HUES48 (cell line): ENCODE data around the gene DIAPH3.

Experiments
- H3K27ac ChIP-seq: one replicate; pipeline ENCODE4 v1.7.0; 2013; ENCODE audit warnings: low read depth, low read length, inconsistent platforms
- H3K27me3 ChIP-seq: 2 replicates; pipeline ENCODE4 v1.6.1; 2013; ENCODE audit warnings: mild to moderate bottlenecking, low read length; ENCODE audit not compliant: control insufficient read depth, insufficient read depth
- H3K36me3 ChIP-seq: 2 replicates; pipeline ENCODE4 v1.6.1; 2013; ENCODE audit warnings: low read length; ENCODE audit not compliant: control insufficient read depth, insufficient read depth
- H3K4me1 ChIP-seq: 2 replicates; pipeline ENCODE4 v1.6.1; 2013; ENCODE audit warnings: mild to moderate bottlenecking, low read length; ENCODE audit not compliant: control insufficient read depth, insufficient read depth
- H3K4me3 ChIP-seq: 2 replicates; pipeline ENCODE4 v1.5.1; 2013; ENCODE audit warnings: mild to moderate bottlenecking, low read depth, low read length
- H3K9ac ChIP-seq: 2 replicates; pipeline ENCODE4 v1.6.1; 2013; ENCODE audit warnings: mild to moderate bottlenecking, low read depth, low read length, moderate library complexity
- H3K9me3 ChIP-seq: 2 replicates; pipeline ENCODE4 v1.6.1; 2013; ENCODE audit warnings: low read length; ENCODE audit not compliant: control insufficient read depth, insufficient read depth

DIAPH3 gene

DNA sequence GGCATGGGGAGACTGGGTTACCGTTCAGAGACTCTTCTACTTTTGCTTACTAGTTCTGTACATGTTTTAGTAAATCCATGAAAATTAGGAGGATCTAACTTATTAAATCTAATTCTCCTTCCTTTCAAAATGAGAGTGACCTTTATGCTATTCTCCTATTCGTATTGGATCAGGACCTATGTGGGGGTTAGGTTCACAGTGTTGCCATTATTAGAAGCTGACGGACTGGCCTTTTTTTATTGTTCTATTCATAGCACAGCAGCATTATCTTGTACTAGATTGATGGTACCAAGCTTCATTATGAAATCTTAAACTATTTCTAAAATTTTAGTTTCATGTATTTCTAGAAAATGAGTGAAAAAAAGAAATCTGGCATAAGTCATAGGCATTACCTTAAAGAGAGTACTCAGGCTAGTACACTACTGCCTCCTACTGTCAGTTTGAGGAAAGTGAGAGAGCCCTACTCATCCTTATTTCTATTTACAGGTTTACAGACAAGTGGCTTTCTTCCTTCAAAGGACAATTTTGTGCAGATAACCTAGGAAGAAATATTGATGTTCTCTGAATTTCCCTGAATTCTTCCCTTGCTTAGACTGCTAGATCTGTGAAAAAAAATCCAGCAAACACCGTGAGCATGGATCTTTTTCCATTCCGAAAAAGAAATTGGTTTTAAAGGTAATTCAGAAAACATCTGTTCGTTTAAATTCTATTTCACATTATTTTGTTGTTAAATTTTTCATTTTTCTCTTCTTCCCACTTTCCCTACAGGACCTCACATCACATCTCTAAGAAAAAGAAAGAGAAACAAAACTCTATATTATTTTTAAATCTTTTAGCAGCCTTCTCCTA, 485.5 kb downstream of the DIAPH3 start:
- Histone ChIP-seq H3K36me3 (no peaks in the 10 kb centered on the region), H3K27ac (no peak overlapping the region), H3K27me3 (no peaks in the 10 kb centered on the region), H3K4me3 (no peak overlapping the region), H3K9me3 (no peaks in the 10 kb centered on the region), H3K9ac (no peak overlapping the region), H3K4me1 (peaks cover 21% of the 10 kb centered on the region)

DNA sequence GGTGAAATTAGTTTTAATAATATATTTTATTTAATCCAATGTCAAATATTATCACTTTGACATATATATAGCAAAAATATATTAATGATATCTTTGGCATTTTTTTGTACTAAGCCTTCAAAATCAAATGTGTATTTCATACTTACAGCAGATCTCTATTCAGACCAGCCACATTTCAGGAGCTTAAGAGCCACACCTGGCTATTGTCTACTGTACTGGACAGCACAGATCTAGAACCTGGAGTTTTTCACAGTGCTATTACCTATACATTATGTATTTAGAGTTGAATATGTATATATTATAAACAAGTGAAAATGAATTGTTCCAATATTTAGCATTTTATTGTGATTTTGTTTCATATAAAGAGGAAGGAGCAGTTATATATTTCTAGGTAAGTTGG, 486.3 kb downstream of the DIAPH3 start:
- Histone ChIP-seq H3K27me3 (no peaks in the 10 kb centered on the region), H3K27ac (no peak overlapping the region), H3K9ac (no peak overlapping the region), H3K9me3 (no peaks in the 10 kb centered on the region), H3K36me3 (no peaks in the 10 kb centered on the region), H3K4me1 (peaks cover 24% of the 10 kb centered on the region), H3K4me3 (no peak overlapping the region)

GRCh38 chr13:59674616-59675015, 489.1 kb downstream of the DIAPH3 start:
- H3K4me1 ChIP-seq: peaks cover 30% of the 10 kb centered on the region
- no peak overlapping the region for H3K9ac ChIP-seq
- H3K4me3 ChIP-seq: no peak overlapping the region
- H3K36me3 ChIP-seq: no peaks in the 10 kb centered on the region
- no peaks in the 10 kb centered on the region for H3K27me3 ChIP-seq
- H3K9me3 ChIP-seq: no peaks in the 10 kb centered on the region
- H3K27ac ChIP-seq: no peak overlapping the region

- no peaks in the 10 kb centered on the region for H3K9me3 ChIP-seq
- peaks cover 23% of the 10 kb centered on the region for H3K4me1 ChIP-seq
- H3K27me3 ChIP-seq: no peaks in the 10 kb centered on the region
- no peak overlapping the region for H3K27ac ChIP-seq
- no peak overlapping the region for H3K9ac ChIP-seq
- H3K4me3 ChIP-seq: no peak overlapping the region
- no peaks in the 10 kb centered on the region for H3K36me3 ChIP-seq
These were observed 490.4 kb downstream of the DIAPH3 start for GRCh38 chr13:59673286-59673685.

DNA sequence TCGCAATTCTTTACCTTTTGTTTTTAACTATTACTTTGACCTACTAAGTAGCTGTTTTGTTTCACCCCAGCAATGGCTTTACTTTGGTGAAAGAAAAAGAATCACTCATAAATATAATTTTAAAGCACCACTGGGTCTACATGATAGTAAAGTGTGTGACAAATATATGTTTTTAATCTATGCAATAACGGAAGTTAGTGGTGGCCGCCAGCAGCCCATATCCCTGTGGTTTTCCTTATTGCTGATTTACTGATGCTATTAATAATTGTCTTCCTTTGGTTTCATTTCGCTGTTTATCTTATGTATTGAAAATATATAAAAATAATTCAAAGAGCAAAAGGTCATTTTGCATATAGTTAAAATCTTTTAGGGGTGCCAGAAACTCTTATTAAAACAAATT, 491.3 kb downstream of the DIAPH3 start:
- Histone ChIP-seq H3K9me3 (no peaks in the 10 kb centered on the region), H3K27ac (no peak overlapping the region), H3K9ac (no peak overlapping the region), H3K27me3 (no peaks in the 10 kb centered on the region), H3K4me1 (peaks cover 17% of the 10 kb centered on the region), H3K4me3 (no peak overlapping the region), H3K36me3 (no peaks in the 10 kb centered on the region)

GRCh38 chr13:59671881-59672280, 491.8 kb downstream of the DIAPH3 start:
- Histone ChIP-seq H3K27me3 (no peaks in the 10 kb centered on the region), H3K36me3 (no peaks in the 10 kb centered on the region), H3K4me3 (no peak overlapping the region), H3K27ac (no peak overlapping the region), H3K4me1 (peaks cover 17% of the 10 kb centered on the region), H3K9ac (no peak overlapping the region), H3K9me3 (no peaks in the 10 kb centered on the region)

DNA sequence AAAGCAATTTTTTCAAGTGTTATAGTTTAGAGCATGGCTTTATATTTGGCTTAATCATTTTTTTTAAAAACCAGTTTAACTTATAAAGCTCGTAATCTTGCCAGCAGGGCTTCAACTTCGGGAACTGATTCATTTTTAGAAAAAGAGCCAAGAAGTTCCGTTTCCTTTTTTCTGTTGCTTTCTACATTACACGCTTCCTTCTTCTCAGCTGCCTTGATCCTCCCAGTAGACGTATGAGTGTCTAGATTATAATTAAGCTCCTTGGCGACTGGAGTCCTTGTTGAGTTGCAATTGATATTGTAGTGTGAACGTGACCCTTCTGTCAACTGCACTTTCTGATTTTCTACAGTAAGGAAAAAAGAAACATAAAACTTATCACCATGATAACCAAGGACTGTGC, 497.2 kb downstream of the DIAPH3 start:
- Histone ChIP-seq H3K4me3 (no peak overlapping the region), H3K4me1 (peaks cover 17% of the 10 kb centered on the region), H3K9me3 (no peaks in the 10 kb centered on the region), H3K36me3 (no peaks in the 10 kb centered on the region), H3K9ac (no peak overlapping the region), H3K27ac (no peak overlapping the region), H3K27me3 (no peaks in the 10 kb centered on the region)

GRCh38 chr13:59665732-59666131, 498.0 kb downstream of the DIAPH3 start:
- H3K27ac ChIP-seq: no peak overlapping the region
- peaks cover 17% of the 10 kb centered on the region for H3K4me1 ChIP-seq
- H3K4me3 ChIP-seq: no peak overlapping the region
- H3K9ac ChIP-seq: no peak overlapping the region
- no peaks in the 10 kb centered on the region for H3K27me3 ChIP-seq
- H3K36me3 ChIP-seq: no peaks in the 10 kb centered on the region
- no peaks in the 10 kb centered on the region for H3K9me3 ChIP-seq

GRCh38 chr13:59665184-59665583, 498.5 kb downstream of the DIAPH3 start:
- Histone ChIP-seq H3K9ac (no peak overlapping the region), H3K27ac (peak overlapping the region; percentile 36), H3K36me3 (no peaks in the 10 kb centered on the region), H3K27me3 (no peaks in the 10 kb centered on the region), H3K4me1 (peaks cover 17% of the 10 kb centered on the region), H3K9me3 (no peaks in the 10 kb centered on the region), H3K4me3 (peak overlapping the region; percentile 1; the same call in 1 of the 2 replicates)

DNA sequence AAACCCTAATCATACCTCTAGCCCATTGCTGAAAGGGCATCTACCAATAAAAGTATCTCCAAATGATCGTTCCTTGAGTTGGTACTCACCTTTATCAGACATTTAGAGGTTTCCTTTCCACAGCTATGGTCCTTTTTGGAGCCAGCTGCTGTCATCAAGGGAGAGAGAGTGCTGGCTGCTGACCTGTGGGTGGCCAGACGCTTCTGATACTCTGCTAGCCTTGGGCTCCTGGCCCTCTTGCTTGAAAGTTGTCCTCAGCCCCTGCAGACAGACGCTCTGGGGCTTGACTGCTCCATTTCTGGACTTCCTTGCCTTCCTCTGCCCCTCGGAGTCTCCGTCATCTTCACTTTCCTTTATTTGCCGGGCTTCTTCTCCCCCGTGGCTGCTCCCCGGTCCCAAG, 499.1 kb downstream of the DIAPH3 start:
- Histone ChIP-seq H3K4me3 (peak overlapping the region; percentile 1; the same call in 1 of the 2 replicates), H3K27ac (no peak overlapping the region), H3K36me3 (no peaks in the 10 kb centered on the region), H3K9me3 (no peaks in the 10 kb centered on the region), H3K9ac (no peak overlapping the region), H3K27me3 (no peaks in the 10 kb centered on the region), H3K4me1 (peaks cover 17% of the 10 kb centered on the region)

GRCh38 chr13:59663707-59664106, 500.0 kb downstream of the DIAPH3 start:
- Histone ChIP-seq H3K4me3 (no peak overlapping the region), H3K36me3 (no peaks in the 10 kb centered on the region), H3K27me3 (no peaks in the 10 kb centered on the region), H3K9me3 (no peaks in the 10 kb centered on the region), H3K4me1 (peaks cover 17% of the 10 kb centered on the region), H3K27ac (no peak overlapping the region), H3K9ac (no peak overlapping the region)
